HepG2 (cell line): ENCODE measurements around the gene CAMSAP1. TPM values are rescaled to one million over a fixed set of nuclear protein-coding genes. Genes with fewer than 3 reads are reported as not detected.

ENCODE experiments used
- ASH2L ChIP-seq: fragments of 300-600, 200-600 bp; sonication (generic); IDR thresholded peaks from 2 replicates; pipeline ENCODE4 v1.7.0; 2017; ENCODE audit warnings: low read depth, mild to moderate bottlenecking, moderate library complexity, mixed read lengths, low read length; ENCODE audit not compliant: insufficient read length
- DR1 ChIP-seq: sonication (generic); formaldehyde crosslinking; IDR thresholded peaks from 2 replicates; pipeline ENCODE4 v1.8.0; 2021; ENCODE audit warnings: mild to moderate bottlenecking, missing genetic modification reagents, inconsistent platforms
- EED ChIP-seq: sonication (generic); formaldehyde crosslinking; IDR thresholded peaks from 2 replicates; pipeline ENCODE4 v1.5.0; 2020; ENCODE audit warnings: mild to moderate bottlenecking, missing genetic modification reagents
- FOXC1 ChIP-seq: sonication (generic); formaldehyde crosslinking; IDR thresholded peaks from 2 replicates; pipeline ENCODE4 v1.8.0; 2022; ENCODE audit warnings: mild to moderate bottlenecking, missing genetic modification reagents, borderline replicate concordance
- HOXA3 ChIP-seq: sonication (generic); formaldehyde crosslinking; IDR thresholded peaks from 2 replicates; pipeline ENCODE4 v1.5.0; 2020; ENCODE audit warnings: missing genetic modification reagents
- MEIS1 ChIP-seq: sonication (generic); formaldehyde crosslinking; IDR thresholded peaks from 2 replicates; pipeline ENCODE4 v1.9.0; 2021; ENCODE audit warnings: mild to moderate bottlenecking, missing genetic modification reagents, moderate library complexity, borderline replicate concordance
- RBFOX2 ChIP-seq: fragments of 200-400 bp; formaldehyde crosslinking; IDR thresholded peaks from 2 replicates; pipeline ENCODE4 v1.6.1; 2017; ENCODE audit warnings: low read depth, mild to moderate bottlenecking, low read length
- ZNF343 ChIP-seq: sonication (generic); formaldehyde crosslinking; IDR thresholded peaks from 2 replicates; pipeline ENCODE4 v1.4.0; 2020; ENCODE audit warnings: mild to moderate bottlenecking, missing genetic modification reagents
- ZNF563 ChIP-seq: sonication (generic); formaldehyde crosslinking; IDR thresholded peaks from 2 replicates; pipeline ENCODE4 v1.8.0; 2022; ENCODE audit warnings: mild to moderate bottlenecking, moderate library complexity, missing genetic modification reagents
- ZNF678 ChIP-seq: sonication (generic); formaldehyde crosslinking; IDR thresholded peaks from 2 replicates; pipeline ENCODE4 v1.4.0; 2020; ENCODE audit warnings: mild to moderate bottlenecking, missing genetic modification reagents
- ZSCAN21 ChIP-seq: sonication (generic); formaldehyde crosslinking; IDR thresholded peaks from 2 replicates; pipeline ENCODE4 v1.8.0; 2022; ENCODE audit warnings: mild to moderate bottlenecking, missing genetic modification reagents, moderate library complexity, borderline replicate concordance
- polyA plus RNA-seq, 8 experiments: library from polyadenylated mRNA; depleted of rRNA in 3 of 8; stranded (reverse) in 7 of 8; unstranded in 1 of 8; fragments of >200 nt; fragmentation: Illumina TruSeq in 4 of 8; extraction: Trizol in 4 of 8; gene quantifications; 2 replicates each; pipeline versions ENCODE4 v1.2.1 to v1.2.3, GENCODE V29; 2011 to 2016; ENCODE audit warnings: low read depth in 4 of 8, missing spikeins in 1 of 8, mixed read lengths in 1 of 8; ENCODE audit not compliant: insufficient read depth in 1 of 8
- total RNA-seq, 5 experiments: library from RNA; depleted of rRNA; stranded (reverse); fragments of >200 nt; fragmentation: Illumina TruSeq; extraction: Trizol; gene quantifications; 2 replicates each; pipeline ENCODE4 v1.2.3, GENCODE V29; 2016; ENCODE audit warnings: low read depth in 1 of 5
- TF ChIP-seq, protein P1 (sequence below): sonication (generic); formaldehyde crosslinking; IDR thresholded peaks from 2 replicates; pipeline ENCODE4 v1.8.0; 2022; ENCODE audit warnings: low read depth, missing genetic modification reagents
- TF ChIP-seq, protein P2 (sequence below): sonication (generic); formaldehyde crosslinking; IDR thresholded peaks from 2 replicates; pipeline ENCODE4 v1.9.0; 2022; ENCODE audit warnings: missing genetic modification reagents, mild to moderate bottlenecking, borderline replicate concordance
- TF ChIP-seq, protein P3 (sequence below): sonication (generic); formaldehyde crosslinking; IDR thresholded peaks from 2 replicates; pipeline ENCODE4 v1.9.0; 2022; ENCODE audit warnings: low read depth, missing genetic modification reagents
- TF ChIP-seq, protein P4 (sequence below): sonication (generic); formaldehyde crosslinking; IDR thresholded peaks from 2 replicates; pipeline ENCODE4 v1.4.0; 2020; ENCODE audit warnings: mild to moderate bottlenecking, missing genetic modification reagents

CAMSAP1 gene
- total and polyA plus RNA-seq, 2 of the 13 experiments (the other 11 are each of a cell fraction or from before 2014, with no cell fraction given) = 3.8 to 12.4 TPM

DNA sequence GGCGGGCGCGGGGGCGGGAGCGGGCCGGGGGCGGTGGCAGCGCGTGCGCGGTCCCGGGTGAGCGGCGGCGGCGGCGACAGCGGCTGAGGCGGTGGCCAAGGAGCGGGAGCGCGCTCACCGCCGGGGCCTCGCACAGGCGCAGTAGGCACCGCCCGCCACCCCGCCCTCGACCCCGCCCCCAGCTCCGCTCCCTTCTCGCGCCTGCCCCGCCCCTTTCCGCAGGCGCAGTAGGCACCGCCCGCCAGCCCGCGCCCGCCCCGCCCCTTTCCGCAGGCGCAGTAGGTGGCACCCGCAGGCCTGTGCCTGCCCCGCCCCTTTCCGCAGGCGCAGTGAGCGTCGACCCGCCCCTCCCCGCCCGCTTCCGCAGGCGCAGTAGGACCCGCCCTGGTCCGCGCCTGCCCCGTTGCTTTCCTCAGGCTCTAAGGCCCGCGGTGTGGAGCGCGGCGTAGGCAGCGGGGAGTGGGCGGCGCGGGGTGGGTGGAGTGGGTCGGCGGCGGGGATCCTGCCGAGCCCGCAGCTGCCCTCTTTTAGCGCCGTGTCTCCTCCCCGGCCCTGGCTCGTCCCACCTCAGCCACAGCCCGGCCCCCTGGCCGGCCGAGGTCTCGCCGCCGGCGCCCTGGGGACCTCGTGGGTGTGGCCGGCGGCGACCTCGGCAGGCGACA lies at the start of gene CAMSAP1 (continued):
- TF ChIP-seq ZNF343 (peak; percentile 21; the same call in 1 of the 2 replicates), ZNF563 (CRISPR knock-in tag) (peak; percentile 65; the same call in 1 of the 2 replicates), MEIS1 (CRISPR knock-in tag) (0 out of 2 replicates have a peak, but pooled peaks have one; percentile 22), DR1 (CRISPR knock-in tag) (peak; percentile 33; the same call in 1 of the 2 replicates), FOXC1 (CRISPR knock-in tag) (peak; percentile 88; the same call in 1 of the 2 replicates), HOXA3 (CRISPR knock-in tag) (peak; percentile 56; the same call in 1 of the 2 replicates), ASH2L (peak; percentile 69), ZSCAN21 (CRISPR knock-in tag) (peak; percentile 53; the same call in 1 of the 2 replicates), ZNF678 (CRISPR knock-in tag) (no peak), RBFOX2 (peak; percentile 72), EED (CRISPR knock-in tag) (no peak)
- TF ChIP-seq, protein P1, sequence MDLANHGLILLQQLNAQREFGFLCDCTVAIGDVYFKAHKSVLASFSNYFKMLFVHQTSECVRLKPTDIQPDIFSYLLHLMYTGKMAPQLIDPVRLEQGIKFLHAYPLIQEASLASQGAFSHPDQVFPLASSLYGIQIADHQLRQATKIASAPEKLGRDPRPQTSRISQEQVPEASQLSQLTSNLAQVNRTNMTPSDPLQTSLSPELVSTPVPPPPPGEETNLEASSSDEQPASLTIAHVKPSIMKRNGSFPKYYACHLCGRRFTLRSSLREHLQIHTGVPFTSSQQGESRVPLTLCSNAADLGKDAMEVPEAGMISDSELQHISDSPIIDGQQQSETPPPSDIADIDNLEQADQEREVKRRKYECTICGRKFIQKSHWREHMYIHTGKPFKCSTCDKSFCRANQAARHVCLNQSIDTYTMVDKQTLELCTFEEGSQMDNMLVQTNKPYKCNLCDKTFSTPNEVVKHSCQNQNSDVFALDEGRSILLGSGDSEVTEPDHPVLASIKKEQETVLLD = peak; percentile 13; the same call in 1 of the 2 replicates
- TF ChIP-seq, protein P2, sequence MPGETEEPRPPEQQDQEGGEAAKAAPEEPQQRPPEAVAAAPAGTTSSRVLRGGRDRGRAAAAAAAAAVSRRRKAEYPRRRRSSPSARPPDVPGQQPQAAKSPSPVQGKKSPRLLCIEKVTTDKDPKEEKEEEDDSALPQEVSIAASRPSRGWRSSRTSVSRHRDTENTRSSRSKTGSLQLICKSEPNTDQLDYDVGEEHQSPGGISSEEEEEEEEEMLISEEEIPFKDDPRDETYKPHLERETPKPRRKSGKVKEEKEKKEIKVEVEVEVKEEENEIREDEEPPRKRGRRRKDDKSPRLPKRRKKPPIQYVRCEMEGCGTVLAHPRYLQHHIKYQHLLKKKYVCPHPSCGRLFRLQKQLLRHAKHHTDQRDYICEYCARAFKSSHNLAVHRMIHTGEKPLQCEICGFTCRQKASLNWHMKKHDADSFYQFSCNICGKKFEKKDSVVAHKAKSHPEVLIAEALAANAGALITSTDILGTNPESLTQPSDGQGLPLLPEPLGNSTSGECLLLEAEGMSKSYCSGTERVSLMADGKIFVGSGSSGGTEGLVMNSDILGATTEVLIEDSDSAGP (CRISPR knock-in tag) = peak; percentile 16; the same call in 1 of the 2 replicates
- TF ChIP-seq, protein P3, sequence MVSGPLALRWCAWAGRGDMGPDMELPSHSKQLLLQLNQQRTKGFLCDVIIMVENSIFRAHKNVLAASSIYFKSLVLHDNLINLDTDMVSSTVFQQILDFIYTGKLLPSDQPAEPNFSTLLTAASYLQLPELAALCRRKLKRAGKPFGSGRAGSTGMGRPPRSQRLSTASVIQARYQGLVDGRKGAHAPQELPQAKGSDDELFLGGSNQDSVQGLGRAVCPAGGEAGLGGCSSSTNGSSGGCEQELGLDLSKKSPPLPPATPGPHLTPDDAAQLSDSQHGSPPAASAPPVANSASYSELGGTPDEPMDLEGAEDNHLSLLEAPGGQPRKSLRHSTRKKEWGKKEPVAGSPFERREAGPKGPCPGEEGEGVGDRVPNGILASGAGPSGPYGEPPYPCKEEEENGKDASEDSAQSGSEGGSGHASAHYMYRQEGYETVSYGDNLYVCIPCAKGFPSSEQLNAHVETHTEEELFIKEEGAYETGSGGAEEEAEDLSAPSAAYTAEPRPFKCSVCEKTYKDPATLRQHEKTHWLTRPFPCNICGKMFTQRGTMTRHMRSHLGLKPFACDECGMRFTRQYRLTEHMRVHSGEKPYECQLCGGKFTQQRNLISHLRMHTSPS (CRISPR knock-in tag) = no peak
- TF ChIP-seq, protein P4, sequence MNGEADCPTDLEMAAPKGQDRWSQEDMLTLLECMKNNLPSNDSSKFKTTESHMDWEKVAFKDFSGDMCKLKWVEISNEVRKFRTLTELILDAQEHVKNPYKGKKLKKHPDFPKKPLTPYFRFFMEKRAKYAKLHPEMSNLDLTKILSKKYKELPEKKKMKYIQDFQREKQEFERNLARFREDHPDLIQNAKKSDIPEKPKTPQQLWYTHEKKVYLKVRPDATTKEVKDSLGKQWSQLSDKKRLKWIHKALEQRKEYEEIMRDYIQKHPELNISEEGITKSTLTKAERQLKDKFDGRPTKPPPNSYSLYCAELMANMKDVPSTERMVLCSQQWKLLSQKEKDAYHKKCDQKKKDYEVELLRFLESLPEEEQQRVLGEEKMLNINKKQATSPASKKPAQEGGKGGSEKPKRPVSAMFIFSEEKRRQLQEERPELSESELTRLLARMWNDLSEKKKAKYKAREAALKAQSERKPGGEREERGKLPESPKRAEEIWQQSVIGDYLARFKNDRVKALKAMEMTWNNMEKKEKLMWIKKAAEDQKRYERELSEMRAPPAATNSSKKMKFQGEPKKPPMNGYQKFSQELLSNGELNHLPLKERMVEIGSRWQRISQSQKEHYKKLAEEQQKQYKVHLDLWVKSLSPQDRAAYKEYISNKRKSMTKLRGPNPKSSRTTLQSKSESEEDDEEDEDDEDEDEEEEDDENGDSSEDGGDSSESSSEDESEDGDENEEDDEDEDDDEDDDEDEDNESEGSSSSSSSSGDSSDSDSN = peak; percentile 41; the same call in 1 of the 2 replicates
